ENCODE results near the gene HMX3.

HMX3 gene

GRCh38 chr10:123180101-123181090 is 44.6 kb downstream of the HMX3 start:
- no peak for DNase-seq

DNA sequence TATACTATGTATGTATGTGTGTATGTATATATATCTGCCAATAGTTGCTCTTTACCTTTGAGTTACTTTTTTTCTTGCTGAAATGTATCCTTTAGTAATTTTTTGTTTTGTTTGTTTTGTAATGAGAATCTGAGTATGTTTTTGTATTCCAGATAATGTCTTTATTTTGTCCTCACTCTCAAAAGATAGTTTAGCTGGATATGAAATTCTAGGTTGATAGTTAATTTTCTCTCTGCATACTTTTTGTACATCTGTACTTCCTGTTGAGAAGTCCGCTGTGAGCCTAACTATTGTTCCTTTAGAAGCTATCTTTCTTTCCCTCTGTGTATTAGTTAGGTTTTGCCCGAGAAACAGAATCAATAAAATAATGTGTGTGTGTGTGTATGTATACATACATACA is 48.0 kb downstream of the HMX3 start:
- no peak for DNase-seq

GRCh38 chr10:123187781-123188180 is 52.0 kb downstream of the HMX3 start:
- no peak for DNase-seq
